Stimulated activated CD4-positive, alpha-beta T cell treated with anti-CD3 and anti-CD28 coated beads, Interleukin-1b, Interleukin-23, amount 100 ng/mL, for 48 hours (primary cell): ENCODE data around the gene ZBED4.
"Not testable (repeated sequence)": the region's sequence is repeated elsewhere in the genome, so short reads cannot be mapped to it uniquely, and the experiment has no call there.

ENCODE experiments used
- DNase-seq: peaks from one replicate; pipeline ENCODE4 v3.0.0-alpha.2; 2020

Gene ZBED4

GRCh38 chr22:49826603-49827270, 26.9 kb upstream of the ZBED4 start:
- DNase-seq = no peak

- DNase-seq = no peak
These were observed 26.3 kb upstream of the ZBED4 start for GRCh38 chr22:49827271-49827852.

- DNase-seq = peak; percentile 34
These were observed 25.6 kb upstream of the ZBED4 start, which contains the start of gene BRD1 for GRCh38 chr22:49827853-49828598. Gene BRD1 (minus strand): TSS chr22:49827873. CDS start chr22:49824317, 3,556 bp downstream.

- no peak for DNase-seq
These were observed 25.1 kb upstream of the ZBED4 start for GRCh38 chr22:49828599-49828965.

- no peak for DNase-seq
These were observed 24.4 kb upstream of the ZBED4 start for GRCh38 chr22:49829044-49829853.

GRCh38 chr22:49833340-49834007, 20.2 kb upstream of the ZBED4 start:
- no peak for DNase-seq

GRCh38 chr22:49838771-49839717, 14.6 kb upstream of the ZBED4 start:
- DNase-seq = peak; percentile 87

- DNase-seq = no peak
These were observed 8.4 kb upstream of the ZBED4 start for GRCh38 chr22:49845241-49845640.

GRCh38 chr22:49845666-49846459, 7.8 kb upstream of the ZBED4 start:
- no peak for DNase-seq

GRCh38 chr22:49847751-49848689, 5.6 kb upstream of the ZBED4 start:
- DNase-seq = no peak

- DNase-seq = no peak
These were observed 4.9 kb upstream of the ZBED4 start for GRCh38 chr22:49848690-49849160.

GRCh38 chr22:49849161-49850020, 4.3 kb upstream of the ZBED4 start:
- no peak for DNase-seq

GRCh38 chr22:49850021-49850911, 3.4 kb upstream of the ZBED4 start:
- no peak for DNase-seq

- no peak for DNase-seq
These were observed 2.5 kb upstream of the ZBED4 start for GRCh38 chr22:49850959-49851802.

- not testable (repeated sequence) for DNase-seq
These were observed 1.1 kb upstream of the ZBED4 start for GRCh38 chr22:49852568-49852897.
